HG03571 (cell line): Measurements from ENCODE around the gene LRRFIP2.

Source experiments
- ATAC-seq: cut with Tn5 transposase; IDR thresholded peaks from one replicate; pipeline ENCODE4 v1.9.1; 2021; ENCODE audit not compliant: unreplicated experiment

LRRFIP2 gene

DNA sequence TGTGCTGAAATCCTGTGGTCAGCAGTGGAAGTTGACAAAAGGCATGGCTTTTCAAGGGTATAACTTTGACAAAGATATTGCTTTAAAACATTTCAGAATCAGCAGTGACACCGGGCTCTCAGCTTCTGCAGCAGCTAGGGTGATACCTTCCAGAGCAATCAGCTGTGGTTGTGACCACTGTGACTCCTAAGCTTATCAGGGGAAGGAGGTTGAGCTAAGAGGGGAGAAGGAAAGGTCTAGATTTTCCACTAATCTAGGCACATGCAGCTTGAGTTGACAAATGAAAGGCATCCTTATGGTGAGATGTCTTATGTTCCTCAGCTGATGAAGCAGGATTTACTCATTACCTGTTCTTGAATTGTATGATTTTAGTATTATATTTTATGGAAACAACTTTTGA is 16.3 kb upstream of the LRRFIP2 start:
- ATAC-seq, result no peak

DNA sequence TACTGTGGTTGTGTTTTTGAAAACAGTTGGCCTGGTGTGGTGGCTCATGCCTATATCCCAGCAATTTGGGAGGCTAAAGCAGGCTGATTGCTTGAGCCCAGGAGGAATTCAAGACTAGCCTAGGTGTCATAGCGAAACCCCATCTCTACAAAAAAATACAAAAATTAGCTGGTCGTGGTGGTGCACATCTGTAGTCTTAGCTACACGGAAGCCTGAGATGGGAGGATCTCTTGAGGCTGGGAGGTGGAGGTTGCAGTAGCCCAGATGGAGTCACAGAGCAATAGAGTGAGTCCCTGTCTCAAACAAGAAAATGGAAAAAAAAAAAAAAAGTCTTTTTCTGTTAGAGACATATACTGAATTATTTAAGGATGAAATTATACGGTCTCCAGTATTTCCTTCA is 14.7 kb upstream of the LRRFIP2 start:
- no peak for ATAC-seq

DNA sequence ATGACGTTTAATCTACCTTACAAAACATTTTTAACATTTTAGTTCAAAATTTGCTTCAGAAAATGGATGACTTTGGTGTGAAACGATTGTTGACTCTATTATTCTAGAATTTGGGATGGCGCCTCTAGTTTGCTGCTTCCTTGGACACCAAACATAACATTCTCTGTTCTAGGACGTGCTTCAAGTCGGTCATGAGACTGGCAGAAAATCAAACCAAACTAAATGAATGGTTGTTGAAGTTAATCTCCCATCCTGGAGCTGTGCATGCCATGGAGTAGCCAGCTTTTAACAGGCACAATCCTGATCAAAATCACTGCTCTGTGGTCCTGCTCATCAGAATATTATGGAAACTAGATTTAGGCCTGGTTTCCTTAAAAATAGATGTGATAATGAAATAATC is 9.6 kb upstream of the LRRFIP2 start:
- no peak for ATAC-seq

DNA sequence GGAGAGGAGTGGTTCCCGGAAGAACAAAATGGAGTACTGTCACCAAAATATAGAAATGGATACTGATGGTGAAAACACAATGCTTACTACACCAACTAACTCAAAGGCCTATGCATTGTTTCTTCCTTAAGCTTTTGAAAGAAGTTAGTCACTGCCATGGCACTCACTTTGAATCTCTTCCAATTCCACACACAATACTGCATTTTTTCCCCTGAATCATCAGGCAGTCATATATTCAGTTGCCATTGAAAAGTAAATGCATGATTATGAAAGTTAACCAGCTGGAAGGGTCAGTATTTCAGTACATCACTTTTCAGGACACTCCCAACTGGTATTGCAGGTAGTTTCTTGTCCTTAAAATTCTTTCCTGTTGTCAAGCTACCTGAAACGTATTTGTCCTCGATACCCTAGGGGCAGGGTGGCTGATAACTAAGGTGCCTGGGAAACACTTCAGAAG is 9.0 kb upstream of the LRRFIP2 start:
- no peak for ATAC-seq

DNA sequence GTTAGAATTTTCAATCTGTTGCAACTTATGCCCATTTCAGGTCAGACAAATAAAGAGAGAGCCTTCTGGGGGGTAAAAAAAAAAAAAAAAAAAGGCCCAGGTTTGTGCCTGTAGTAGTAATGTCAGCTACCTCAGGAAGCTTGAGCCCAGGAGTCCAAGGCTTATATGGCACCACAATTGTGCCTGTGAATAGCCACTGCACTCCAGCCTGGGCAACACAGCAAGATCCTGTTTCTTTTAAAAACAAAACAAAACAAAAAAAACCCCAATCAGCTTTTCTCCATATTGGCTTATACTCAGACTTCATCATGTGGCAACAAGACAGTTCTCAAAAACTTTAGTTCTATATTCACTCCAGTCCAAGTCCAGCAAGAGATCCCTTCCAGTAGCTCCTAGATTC is 8.4 kb upstream of the LRRFIP2 start:
- ATAC-seq, result no peak

DNA sequence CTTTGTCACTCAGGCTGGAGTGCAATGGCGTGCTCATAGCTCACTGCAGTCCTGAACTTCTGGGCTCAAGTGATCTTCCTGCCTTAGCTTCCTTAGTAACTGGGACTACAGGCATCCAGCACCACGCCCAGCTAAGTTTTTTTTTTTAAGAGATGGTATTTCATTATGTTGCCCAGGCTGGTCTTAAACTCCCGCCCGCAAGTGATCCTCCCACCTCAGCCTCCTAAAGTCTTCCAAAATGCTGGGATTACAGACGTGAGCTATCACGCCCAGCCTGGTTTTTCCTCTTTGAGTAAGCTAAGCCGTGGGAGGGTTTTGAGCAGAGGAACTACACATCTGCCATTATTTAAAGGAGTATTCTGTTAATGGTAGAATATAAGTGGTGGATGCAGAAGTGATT is 7.4 kb upstream of the LRRFIP2 start:
- ATAC-seq, result no peak

DNA sequence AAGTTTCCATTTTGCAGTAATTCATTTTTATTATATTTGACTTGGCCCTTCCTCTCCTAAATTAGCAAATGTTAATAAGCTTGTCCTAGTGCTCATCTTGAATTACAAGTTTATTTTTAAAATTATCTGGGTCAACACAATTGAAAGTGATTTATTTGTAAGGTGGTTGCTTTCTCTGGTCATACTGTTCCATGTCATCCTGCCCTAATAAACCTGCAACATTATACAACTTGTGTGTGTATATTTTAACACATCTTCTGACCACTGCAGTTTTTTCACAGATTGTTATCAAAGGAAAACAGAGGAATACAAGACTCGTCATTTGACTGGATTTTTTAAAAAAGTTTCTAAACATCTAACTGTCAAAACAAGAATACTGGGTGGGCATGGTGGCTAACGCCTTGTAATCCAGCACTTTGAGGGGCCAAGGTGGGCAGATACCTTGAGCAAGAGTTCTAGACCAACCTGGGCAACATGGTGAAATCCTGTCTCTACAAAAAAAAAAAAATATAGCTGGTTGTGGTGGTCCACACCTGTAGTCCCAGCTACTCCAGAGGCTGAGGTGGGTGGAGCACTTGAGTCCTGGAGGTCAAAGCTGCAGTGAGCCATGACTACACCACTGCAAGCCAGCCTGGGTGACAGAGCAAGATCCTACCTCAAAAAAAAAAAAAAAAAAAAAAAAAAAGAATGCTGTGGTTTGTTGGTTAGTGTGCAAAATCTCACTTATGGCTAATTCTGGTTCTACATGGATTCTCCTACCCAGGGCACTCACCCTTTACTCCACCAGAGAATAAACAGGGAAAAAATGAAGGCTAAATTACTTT is 5.0 kb upstream of the LRRFIP2 start:
- ATAC-seq, result no peak

DNA sequence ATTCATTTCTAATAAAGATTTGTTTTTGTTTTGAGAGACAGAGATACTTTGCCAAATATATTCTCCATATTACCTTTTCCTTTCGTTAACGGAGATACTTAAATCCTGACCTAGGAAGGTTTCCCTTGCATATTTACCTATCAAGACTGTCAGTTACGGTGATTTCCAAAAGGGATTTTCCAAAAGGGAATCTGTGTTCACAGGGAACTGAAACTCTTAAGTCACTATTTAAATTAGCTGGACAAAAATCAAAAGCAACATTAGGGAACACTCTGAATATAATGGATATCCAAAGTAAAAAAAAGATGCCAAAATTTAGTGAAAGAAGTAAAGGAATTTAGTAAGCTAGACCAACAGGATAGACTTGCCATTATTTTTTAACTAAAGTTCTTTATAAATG is 576 bp downstream of the LRRFIP2 start:
- no peak for ATAC-seq

DNA sequence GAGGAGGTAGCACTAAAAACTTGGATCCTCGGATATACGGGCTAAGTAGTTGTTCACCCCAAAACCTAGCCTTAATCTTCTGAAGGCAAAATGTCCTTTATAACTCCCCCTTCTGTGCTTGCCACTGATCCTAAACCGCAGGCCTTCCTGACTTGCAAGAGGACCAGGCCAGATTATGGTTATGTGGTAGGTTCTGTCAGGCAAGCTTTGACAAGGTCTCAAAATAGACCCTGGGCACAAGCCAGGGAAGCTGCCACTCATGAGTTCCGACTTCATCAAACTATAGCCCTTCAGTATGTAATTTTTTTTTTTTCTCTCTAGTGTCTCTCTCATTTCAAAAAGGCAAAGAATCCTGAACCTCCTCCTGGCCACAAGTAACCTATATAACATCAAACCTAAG is 3.2 kb downstream of the LRRFIP2 start:
- ATAC-seq, result no peak

DNA sequence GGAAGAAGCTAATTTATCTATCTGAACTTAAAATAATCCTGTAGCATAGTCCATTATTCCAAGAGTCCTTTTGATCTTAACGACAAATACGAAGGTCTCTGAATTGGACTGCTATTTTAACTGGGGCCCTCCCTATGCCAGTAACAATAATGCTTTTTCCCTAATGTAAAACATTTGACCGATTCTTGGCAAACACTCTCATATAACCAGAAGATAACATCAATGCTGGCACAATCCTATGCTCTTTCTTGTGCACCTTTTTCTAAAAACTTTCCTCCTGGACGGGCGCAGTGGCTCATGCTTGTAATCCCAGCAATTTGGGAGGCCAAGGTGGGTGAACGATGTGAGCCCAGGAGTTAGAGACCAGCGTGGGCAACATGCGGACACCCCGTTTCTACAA is 3.9 kb downstream of the LRRFIP2 start:
- no peak for ATAC-seq

DNA sequence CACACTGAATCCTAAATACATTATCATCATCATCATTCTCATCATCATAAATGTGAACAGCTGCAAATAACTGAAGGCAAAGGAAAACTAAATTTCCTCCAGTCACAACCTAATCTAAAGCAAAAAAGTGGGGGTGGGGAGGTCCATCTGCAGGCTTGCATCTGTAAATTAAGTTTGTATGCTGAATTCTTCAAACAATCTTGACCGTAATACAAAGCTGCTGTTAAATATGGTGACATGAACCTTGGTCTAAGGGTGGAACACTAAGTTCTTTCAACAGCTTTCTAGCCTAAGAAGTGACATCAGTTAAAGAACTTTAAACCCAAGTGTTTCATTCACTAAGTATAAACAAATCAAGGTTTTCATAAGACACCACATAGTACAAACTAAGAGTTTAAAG is 4.3 kb downstream of the LRRFIP2 start:
- ATAC-seq, result no peak

DNA sequence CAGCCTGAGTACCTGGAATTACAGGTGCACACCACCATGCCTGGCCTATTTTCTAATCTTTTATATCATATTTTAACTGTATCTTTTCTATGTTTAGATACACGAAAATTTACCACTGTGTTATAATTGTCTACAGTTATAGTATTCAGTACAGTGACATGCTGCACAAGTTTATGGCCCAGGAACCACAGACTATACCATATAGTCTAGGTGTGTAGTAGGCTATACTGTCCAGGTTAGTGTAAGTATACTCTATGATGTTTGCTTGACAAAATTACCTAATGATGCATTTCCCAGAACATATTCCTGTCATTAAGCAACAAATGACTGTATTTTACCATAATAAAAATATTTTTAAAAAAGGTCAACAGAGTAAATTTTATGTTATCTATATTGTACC is 5.5 kb downstream of the LRRFIP2 start:
- no peak for ATAC-seq

DNA sequence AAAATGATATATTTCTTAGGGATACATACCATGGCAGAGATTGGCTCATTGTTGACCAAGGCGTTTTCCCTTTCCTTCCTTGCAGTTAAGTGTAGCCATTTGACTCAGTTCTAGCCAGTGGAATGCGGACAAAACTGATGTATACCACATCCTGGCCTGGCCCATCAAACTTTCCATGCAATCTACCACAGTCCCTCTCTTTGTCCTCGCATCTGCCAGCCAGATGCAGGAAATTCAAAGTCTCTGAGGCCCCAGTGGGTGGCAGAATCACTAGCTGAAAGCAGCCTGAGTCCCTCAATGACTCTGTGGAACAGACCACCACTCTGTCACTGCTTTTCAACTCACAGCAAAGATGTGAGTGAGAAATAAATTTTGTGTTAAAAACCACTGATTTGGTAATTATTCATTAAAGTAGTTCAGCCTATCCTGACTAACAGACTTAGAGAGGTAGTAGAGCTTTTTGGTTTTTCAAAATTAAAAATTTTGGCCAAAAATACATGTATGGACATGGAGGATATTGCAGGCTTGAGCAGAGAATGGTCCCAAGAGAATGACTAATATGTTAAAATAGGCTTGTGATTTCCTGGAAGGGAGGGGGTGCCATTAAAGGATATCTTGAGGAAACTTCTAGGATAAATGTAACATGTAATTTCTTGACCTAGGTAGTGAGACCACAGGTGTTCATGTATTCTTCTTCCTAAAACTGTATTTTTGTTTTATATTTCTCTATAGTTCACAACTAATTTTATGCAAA is 10.9 kb downstream of the LRRFIP2 start:
- no peak for ATAC-seq

DNA sequence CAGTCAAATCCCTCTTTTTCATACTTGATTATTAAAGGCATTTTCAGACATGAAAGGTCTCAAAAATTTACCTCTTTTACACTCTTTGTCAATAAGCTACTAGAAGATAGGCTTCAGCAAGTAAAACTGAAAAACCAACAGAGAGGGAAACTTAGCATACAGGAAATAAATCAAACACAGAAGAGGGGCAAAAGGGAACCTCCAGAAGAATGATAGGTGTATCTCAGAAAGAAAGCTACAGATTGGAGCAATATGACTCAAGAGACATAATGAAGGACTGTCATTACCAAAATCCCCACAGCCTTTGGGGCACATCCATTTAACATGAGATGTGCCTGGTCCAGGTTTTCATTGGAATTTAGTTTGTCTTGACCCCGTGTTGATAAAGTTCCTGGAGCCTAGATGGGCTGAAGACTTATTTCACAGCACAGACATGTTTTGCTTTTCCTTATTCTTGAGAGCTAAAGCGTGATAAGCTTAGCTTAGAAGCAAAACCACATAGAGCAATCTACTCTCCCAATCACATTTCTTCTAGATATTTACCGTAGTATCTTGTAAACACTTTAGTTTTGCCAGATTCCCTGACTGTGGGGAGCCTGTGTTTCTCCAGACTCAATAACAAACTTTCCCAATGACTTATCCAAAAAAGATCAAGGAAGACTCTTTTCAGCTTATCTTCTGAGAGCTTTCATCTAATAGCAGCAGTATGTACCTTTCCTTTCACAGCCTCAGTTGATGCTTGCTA is 11.7 kb downstream of the LRRFIP2 start:
- peak; percentile 77 for ATAC-seq

DNA sequence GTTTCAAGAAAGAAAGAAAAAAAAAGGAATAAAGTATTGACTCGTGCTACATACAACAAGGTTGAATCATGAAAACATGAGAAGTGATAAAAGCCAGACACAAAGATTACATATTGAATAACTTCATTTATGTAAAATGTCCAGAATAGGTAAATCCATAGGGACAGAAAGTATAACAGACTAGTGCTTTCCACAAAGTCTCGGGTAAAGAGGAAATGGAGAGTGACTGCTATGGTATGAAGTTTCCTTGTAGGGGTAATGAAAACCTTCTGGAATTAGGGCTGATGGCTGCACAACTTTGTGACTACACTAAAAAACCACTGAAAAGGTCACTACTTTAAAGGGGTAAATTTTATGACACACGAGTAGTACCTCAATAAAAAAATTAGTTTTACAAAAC is 13.0 kb downstream of the LRRFIP2 start:
- no peak for ATAC-seq

DNA sequence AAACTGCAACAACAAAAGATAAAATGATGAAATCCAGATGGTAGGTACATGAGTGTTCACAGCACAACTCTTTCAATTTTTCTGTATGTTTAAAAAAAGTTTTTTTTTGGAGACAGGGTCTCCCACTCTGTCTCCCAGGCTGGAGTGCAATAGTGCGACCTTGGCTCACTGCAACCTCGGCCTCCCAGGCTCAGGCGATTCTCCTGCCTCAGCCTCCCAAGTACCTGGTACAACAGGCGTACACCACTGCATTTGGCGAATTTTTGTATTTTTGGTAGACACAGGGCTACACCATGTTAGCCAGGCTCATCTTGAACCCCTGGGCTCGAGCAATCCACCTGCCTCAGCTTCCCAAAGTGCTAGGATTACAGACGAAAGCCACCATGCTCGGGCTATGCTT is 18.6 kb downstream of the LRRFIP2 start:
- no peak for ATAC-seq

DNA sequence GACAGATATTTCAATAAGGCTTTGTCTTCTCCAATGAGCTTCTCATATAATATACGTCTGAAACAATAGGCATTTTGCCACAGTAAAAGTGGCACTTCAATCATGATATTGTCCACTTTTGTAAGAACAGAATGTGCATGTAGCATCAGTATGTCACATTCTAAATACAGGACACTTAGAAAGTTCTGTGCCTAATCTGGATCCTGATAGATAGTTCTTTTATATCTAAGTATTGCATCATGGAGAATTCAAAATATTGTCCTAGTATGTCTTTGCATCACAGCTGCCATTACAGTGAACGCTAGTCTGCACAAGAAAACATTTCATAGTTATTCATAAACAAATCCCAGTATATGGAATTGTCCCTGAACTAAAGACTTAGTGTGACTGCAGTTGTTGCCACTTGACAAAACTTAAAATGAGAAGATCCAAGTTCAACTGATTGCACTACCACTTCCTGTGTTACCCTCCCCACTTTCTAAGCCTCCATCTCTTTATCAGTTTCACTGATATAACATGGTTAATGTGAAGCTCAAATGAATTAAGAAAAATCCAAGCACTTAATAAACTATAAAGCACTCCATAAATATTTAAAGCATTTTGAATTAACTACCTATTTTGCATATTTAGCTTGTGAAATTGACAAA is 19.6 kb downstream of the LRRFIP2 start:
- ATAC-seq, result no peak

DNA sequence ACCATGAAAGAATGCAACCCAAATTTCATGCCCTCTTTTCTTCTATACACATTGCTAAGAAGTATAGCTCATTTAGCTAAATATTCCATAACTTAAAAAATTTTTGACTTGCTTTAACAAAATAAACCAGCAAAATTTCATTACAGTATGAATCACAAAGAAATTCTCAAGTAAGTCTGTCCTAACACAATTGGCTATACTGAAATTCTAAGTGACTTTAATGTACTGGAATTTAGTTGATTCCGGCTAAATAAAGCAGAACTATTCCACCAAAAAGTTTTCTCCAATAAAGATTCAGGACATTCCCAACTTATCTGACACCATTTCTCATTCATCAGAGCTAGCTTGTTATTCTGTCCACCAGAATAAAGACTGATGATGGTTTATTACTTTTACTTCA is 23.8 kb downstream of the LRRFIP2 start:
- no peak for ATAC-seq

DNA sequence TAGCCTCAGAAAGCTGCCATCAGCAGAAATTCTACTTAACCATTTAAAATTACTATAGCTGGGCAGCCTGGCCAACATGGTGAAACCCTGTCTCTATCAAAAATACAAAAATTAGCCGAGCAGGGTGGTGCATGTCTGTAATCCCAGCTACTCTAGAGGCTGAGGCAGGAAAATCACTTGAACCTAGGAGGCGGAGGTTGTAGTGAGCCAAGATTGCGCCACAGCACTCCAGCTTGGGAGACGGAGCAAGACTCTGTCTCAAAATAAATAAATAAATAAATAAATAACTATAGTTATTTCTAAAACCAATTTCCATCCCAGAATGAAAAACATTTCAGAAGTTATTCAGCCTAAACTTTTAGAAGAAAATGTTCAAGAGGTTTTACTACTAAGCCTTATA is 25.1 kb downstream of the LRRFIP2 start:
- no peak for ATAC-seq

DNA sequence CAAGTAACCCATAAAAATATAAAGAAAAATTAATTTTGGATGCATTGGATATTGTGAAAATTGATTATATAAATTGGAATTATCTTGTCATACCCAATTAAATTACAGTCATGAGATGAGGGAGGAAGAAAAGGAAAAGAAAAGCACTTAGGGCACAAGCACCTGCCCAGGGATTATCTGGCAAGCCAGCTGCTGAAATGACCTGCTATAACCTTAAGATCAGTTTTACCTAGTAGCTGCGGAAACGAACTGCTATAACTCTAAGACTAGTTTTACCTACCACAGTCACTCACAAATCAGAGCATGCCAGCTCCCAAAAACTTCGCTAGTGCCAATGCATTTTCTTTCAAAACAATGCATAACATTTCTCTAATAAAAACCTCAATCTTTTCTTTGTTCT is 26.2 kb downstream of the LRRFIP2 start:
- ATAC-seq, result no peak

DNA sequence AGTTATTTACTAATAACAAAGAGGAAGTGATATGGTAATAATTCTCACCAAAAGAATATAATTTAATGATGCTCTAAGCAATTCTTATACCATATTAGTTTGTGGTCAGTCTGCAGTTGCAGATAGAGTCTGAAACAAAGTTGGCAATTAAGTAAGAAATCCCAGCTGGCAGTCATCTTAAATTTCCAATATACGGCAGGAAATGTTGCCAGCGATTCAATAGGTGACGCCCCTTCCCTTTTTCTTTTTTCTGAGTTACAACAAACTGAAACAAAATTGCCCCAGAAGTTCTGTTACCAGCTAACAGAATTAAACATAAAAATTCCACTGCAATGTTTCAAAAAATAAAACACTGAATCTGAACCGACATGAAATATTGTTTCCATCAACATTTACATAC is 26.7 kb downstream of the LRRFIP2 start:
- no peak for ATAC-seq
